Measurements from ENCODE around the gene NEUROD2.

The NEUROD2 gene

GRCh38 chr17:39639043-39639442 lies 31.3 kb upstream of the NEUROD2 start:
- peaks cover 74 to 77% of the 10 kb centered on the region in 2 experiments for H3K4me1 ChIP-seq (ENCODE audit: control insufficient read depth in 1 of 2, insufficient read depth in 1 of 2, low read depth in 1 of 2, low read length in 1 of 2)
- no peaks in the 10 kb centered on the region for H3K9me3 ChIP-seq
- H3K36me3 ChIP-seq, result no peaks in the 10 kb centered on the region
- H3K27ac ChIP-seq, result no peak overlapping the region
- no peaks in the 10 kb centered on the region for H3K27me3 ChIP-seq
- TF ChIP-seq, protein P1, sequence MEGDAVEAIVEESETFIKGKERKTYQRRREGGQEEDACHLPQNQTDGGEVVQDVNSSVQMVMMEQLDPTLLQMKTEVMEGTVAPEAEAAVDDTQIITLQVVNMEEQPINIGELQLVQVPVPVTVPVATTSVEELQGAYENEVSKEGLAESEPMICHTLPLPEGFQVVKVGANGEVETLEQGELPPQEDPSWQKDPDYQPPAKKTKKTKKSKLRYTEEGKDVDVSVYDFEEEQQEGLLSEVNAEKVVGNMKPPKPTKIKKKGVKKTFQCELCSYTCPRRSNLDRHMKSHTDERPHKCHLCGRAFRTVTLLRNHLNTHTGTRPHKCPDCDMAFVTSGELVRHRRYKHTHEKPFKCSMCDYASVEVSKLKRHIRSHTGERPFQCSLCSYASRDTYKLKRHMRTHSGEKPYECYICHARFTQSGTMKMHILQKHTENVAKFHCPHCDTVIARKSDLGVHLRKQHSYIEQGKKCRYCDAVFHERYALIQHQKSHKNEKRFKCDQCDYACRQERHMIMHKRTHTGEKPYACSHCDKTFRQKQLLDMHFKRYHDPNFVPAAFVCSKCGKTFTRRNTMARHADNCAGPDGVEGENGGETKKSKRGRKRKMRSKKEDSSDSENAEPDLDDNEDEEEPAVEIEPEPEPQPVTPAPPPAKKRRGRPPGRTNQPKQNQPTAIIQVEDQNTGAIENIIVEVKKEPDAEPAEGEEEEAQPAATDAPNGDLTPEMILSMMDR (IDR thresholded peaks at IDR 0.05), result no peak
- no peak overlapping the region for H3K4me3 ChIP-seq (ENCODE audit: low read depth in 1 of 2, low read length in 1 of 2)

DNA sequence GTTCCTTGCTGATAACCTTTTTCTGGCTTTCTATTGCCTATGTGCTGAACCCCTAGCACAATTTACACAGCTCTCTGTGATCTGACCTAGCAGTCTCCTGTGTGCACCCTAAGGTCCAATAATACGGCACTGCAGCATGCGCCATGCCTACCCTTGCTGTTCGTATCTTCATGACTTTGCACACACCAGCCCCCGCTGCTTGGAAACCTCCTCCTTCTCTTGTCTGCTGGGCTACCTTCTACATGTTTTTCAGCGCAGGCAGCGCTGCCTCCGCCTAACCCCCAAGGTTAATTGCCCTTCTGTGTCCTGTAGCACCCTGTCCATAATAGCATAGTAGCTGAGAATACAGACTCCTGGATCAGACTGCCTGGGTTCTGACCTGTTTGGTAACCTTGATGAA lies 30.6 kb upstream of the NEUROD2 start:
- Histone ChIP-seq H3K4me1 (ENCODE audit: control insufficient read depth in 1 of 2, insufficient read depth in 1 of 2, low read depth in 1 of 2, low read length in 1 of 2) (peaks cover 81 to 83% of the 10 kb centered on the region in 2 experiments), H3K27me3 (no peaks in the 10 kb centered on the region), H3K9me3 (no peaks in the 10 kb centered on the region), H3K27ac (peak overlapping the region; percentile 91), H3K36me3 (no peaks in the 10 kb centered on the region), H3K4me3 (ENCODE audit: low read depth in 1 of 2, low read length in 1 of 2) (peak overlapping the region; percentile 89 to 90)
- TF ChIP-seq, protein P1 (IDR thresholded peaks at IDR 0.05), result no peak

DNA sequence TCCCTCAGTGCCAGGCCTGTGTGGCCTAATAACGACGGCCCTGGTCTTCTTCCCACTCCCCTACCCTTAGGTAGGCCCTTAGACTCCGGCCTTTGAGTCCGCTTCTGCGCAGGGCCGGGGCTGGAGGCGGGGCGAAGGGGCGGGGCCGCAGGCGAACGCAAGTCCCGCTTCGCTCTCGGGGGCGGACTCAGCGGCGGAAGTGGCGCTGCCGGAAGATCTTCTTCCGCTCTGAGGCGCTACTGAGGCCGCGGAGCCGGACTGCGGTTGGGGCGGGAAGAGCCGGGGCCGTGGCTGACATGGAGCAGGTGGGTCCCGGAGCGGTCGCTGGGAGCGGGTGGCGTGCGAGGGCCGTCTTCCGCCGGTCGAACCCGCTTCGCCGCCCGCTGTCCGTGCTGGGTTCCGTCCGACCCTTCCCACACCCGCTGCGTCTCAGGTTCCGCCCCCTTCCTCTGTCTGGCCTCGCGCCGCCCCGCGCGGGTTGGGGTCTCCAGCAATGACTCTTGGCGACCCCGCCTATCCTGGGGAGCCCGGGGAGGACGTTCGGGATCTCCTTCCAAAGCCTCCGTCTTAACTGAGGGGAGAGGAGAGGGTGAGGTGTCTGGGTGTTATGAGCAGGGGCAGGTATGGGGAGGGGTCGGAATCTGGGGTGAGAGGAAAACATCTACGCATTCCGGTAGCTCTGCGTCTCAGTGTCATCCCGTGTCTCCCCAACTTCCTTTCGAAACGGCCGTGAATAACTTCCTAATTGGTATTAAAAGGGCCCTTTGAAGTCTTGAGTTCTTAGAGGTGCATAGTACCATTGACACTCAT lies 29.4 kb upstream of the NEUROD2 start, which contains the start of gene STARD3:
Gene STARD3 (plus strand): TSS at position 218 of the 810 bp plus-strand sequence. CDS start 16,388 bp downstream, outside the sequence.
- H3K4me3 ChIP-seq (ENCODE audit: low read depth in 1 of 2, low read length in 1 of 2), result peak within 1 kb of the TSS; percentile 89 to 90

DNA sequence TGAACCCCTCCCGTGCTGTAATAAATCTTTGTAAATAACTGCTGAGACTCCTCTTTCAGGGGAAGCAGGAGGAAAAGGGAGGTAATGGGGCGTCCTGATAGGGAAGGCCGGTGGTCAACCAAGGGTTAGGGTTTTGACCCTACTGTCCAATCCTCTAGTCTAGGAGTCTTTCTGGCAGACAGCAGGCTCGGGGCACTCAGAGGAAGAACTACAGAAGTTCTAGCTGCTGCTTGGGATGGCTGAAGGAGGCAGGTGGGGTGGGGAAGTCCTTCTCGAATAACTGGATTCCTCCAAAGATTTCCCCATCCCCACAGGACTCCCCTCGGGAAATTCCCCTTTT lies 28.8 kb upstream of the NEUROD2 start:
- TF ChIP-seq, protein P1 (IDR thresholded peaks at IDR 0.05), result no peak
- Histone ChIP-seq H3K4me3 (ENCODE audit: low read depth in 1 of 2, low read length in 1 of 2) (peak overlapping the region; percentile 89 to 90), H3K27me3 (no peaks in the 10 kb centered on the region), H3K4me1 (ENCODE audit: control insufficient read depth in 1 of 2, insufficient read depth in 1 of 2, low read depth in 1 of 2, low read length in 1 of 2) (peaks cover 85 to 93% of the 10 kb centered on the region in 2 experiments), H3K9me3 (no peaks in the 10 kb centered on the region), H3K36me3 (no peaks in the 10 kb centered on the region), H3K27ac (peak overlapping the region; percentile 91)

More for the DNA sequence above, 29.4 kb upstream of the NEUROD2 start, which contains the start of gene STARD3:
- H3K27me3 ChIP-seq, result no peaks in the 10 kb centered on the region
- peaks cover 84 to 93% of the 10 kb centered on the region in 2 experiments for H3K4me1 ChIP-seq (ENCODE audit: control insufficient read depth in 1 of 2, insufficient read depth in 1 of 2, low read depth in 1 of 2, low read length in 1 of 2)
- no peaks in the 10 kb centered on the region for H3K36me3 ChIP-seq
- TF ChIP-seq, protein P1 (IDR thresholded peaks at IDR 0.05), result peak; percentile 63
- no peaks in the 10 kb centered on the region for H3K9me3 ChIP-seq
- peak within 1 kb of the TSS; percentile 91 for H3K27ac ChIP-seq

DNA sequence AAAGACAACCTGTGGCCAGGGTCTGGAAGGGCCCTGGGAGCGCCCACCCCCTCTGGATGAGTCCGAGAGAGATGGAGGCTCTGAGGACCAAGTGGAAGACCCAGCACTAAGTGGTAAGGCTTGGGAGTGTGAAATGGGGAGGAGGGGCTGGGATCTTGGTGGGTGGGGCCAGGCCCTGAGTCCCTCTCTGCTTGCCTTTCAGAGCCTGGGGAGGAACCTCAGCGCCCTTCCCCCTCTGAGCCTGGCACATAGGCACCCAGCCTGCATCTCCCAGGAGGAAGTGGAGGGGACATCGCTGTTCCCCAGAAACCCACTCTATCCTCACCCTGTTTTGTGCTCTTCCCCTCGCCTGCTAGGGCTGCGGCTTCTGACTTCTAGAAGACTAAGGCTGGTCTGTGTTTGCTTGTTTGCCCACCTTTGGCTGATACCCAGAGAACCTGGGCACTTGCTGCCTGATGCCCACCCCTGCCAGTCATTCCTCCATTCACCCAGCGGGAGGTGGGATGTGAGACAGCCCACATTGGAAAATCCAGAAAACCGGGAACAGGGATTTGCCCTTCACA lies 28.0 kb upstream of the NEUROD2 start:
- TF ChIP-seq, protein P1 (IDR thresholded peaks at IDR 0.05), result no peak
- peak overlapping the region; percentile 91 for H3K27ac ChIP-seq
- peaks cover 89 to 95% of the 10 kb centered on the region in 2 experiments for H3K4me1 ChIP-seq (ENCODE audit: control insufficient read depth in 1 of 2, insufficient read depth in 1 of 2, low read depth in 1 of 2, low read length in 1 of 2)

More for the DNA sequence above, 28.0 kb upstream of the NEUROD2 start:
- no peaks in the 10 kb centered on the region for H3K27me3 ChIP-seq
- peak overlapping the region in 1 of 2 experiments; percentile 89 for H3K4me3 ChIP-seq (ENCODE audit: low read depth in 1 of 2, low read length in 1 of 2)
- H3K36me3 ChIP-seq, result no peaks in the 10 kb centered on the region
- H3K9me3 ChIP-seq, result no peaks in the 10 kb centered on the region

Measured in neutrophil (primary cell).